ENCODE data around the gene ECD.

Gene ECD

GRCh38 chr10:73096449-73097304, 71.1 kb downstream of the ECD start, which contains the start of gene P4HA1:
P4HA1 (minus strand) TSS chr10:73096866; CDS start chr10:73074883, 21,983 bp downstream.
- peaks cover 18% of the 10 kb centered on the region for H3K4me1 ChIP-seq (ENCODE audit: control insufficient read depth, insufficient read depth, low read length)
- H3K27me3 ChIP-seq (ENCODE audit: control insufficient read depth, insufficient read depth, low read length), result no peaks in the 10 kb centered on the region
- H3K27ac ChIP-seq (ENCODE audit: low read depth, low read length), result peak within 1 kb of the TSS; percentile 79
- peak within 1 kb of the TSS; percentile 77 for H3K9ac ChIP-seq (ENCODE audit: low read depth, low read length)
- H3K4me3 ChIP-seq (ENCODE audit: low read depth, low read length), result peak within 1 kb of the TSS; percentile 90
- no peaks in the 10 kb centered on the region for H3K36me3 ChIP-seq (ENCODE audit: control insufficient read depth, insufficient read depth, low read length)
- H3K9me3 ChIP-seq (ENCODE audit: control insufficient read depth, insufficient read depth, low read length), result no peaks in the 10 kb centered on the region

- Histone ChIP-seq H3K9ac (ENCODE audit: low read depth, low read length) (peak overlapping the region; percentile 77), H3K9me3 (ENCODE audit: control insufficient read depth, insufficient read depth, low read length) (no peaks in the 10 kb centered on the region), H3K4me1 (ENCODE audit: control insufficient read depth, insufficient read depth, low read length) (peaks cover 18% of the 10 kb centered on the region), H3K27me3 (ENCODE audit: control insufficient read depth, insufficient read depth, low read length) (no peaks in the 10 kb centered on the region), H3K36me3 (ENCODE audit: control insufficient read depth, insufficient read depth, low read length) (no peaks in the 10 kb centered on the region), H3K4me3 (ENCODE audit: low read depth, low read length) (peak overlapping the region; percentile 90), H3K27ac (ENCODE audit: low read depth, low read length) (peak overlapping the region; percentile 79)
These were observed 71.8 kb downstream of the ECD start for GRCh38 chr10:73096041-73096448.

DNA sequence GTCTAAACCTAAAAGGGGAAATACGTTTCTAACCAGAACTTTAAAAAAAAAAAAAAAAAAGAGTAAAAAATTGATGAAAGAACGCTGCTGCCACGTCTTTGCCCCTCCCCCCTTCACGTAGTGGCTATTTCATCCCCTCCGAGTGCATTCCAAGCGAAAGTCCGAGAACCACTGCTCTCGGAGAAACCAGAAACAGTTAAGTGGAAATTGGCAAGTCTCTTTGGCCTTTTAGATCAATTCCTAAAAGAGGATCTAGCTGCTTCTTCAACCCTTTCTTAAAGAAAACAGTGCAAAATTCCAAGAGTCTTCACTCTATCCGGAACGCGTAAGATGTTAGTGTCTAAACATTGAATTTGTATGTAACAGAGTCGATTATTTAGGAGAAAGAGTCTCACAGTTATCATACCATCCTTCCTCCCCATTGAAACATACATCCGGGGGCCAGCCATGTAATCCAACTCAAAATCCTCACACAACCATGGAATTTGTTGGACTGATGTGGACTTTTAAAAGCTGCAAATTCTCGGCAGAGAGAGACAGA, 72.3 kb downstream of the ECD start:
- H3K4me1 ChIP-seq (ENCODE audit: control insufficient read depth, insufficient read depth, low read length), result peaks cover 18% of the 10 kb centered on the region
- H3K27me3 ChIP-seq (ENCODE audit: control insufficient read depth, insufficient read depth, low read length), result no peaks in the 10 kb centered on the region
- H3K27ac ChIP-seq (ENCODE audit: low read depth, low read length), result peak overlapping the region; percentile 79
- no peaks in the 10 kb centered on the region for H3K36me3 ChIP-seq (ENCODE audit: control insufficient read depth, insufficient read depth, low read length)
- H3K9ac ChIP-seq (ENCODE audit: low read depth, low read length), result peak overlapping the region; percentile 49
- H3K9me3 ChIP-seq (ENCODE audit: control insufficient read depth, insufficient read depth, low read length), result no peaks in the 10 kb centered on the region
- H3K4me3 ChIP-seq (ENCODE audit: low read depth, low read length), result peak overlapping the region; percentile 90

GRCh38 chr10:73094986-73095480, 72.8 kb downstream of the ECD start:
- H3K27me3 ChIP-seq (ENCODE audit: control insufficient read depth, insufficient read depth, low read length), result no peaks in the 10 kb centered on the region
- peak overlapping the region; percentile 90 for H3K4me3 ChIP-seq (ENCODE audit: low read depth, low read length)
- no peaks in the 10 kb centered on the region for H3K36me3 ChIP-seq (ENCODE audit: control insufficient read depth, insufficient read depth, low read length)
- peaks cover 18% of the 10 kb centered on the region for H3K4me1 ChIP-seq (ENCODE audit: control insufficient read depth, insufficient read depth, low read length)
- H3K9ac ChIP-seq (ENCODE audit: low read depth, low read length), result peak overlapping the region; percentile 49; the same call in 1 of the 2 replicates
- no peak overlapping the region for H3K27ac ChIP-seq (ENCODE audit: low read depth, low read length)
- H3K9me3 ChIP-seq (ENCODE audit: control insufficient read depth, insufficient read depth, low read length), result no peaks in the 10 kb centered on the region

GRCh38 chr10:73093922-73094850, 73.6 kb downstream of the ECD start:
- no peaks in the 10 kb centered on the region for H3K9me3 ChIP-seq (ENCODE audit: control insufficient read depth, insufficient read depth, low read length)
- no peaks in the 10 kb centered on the region for H3K36me3 ChIP-seq (ENCODE audit: control insufficient read depth, insufficient read depth, low read length)
- no peaks in the 10 kb centered on the region for H3K27me3 ChIP-seq (ENCODE audit: control insufficient read depth, insufficient read depth, low read length)
- H3K4me1 ChIP-seq (ENCODE audit: control insufficient read depth, insufficient read depth, low read length), result peaks cover 18% of the 10 kb centered on the region
- H3K9ac ChIP-seq (ENCODE audit: low read depth, low read length), result no peak overlapping the region
- H3K4me3 ChIP-seq (ENCODE audit: low read depth, low read length), result peak overlapping the region; percentile 90
- H3K27ac ChIP-seq (ENCODE audit: low read depth, low read length), result no peak overlapping the region

- no peak overlapping the region for H3K27ac ChIP-seq (ENCODE audit: low read depth, low read length)
- H3K36me3 ChIP-seq (ENCODE audit: control insufficient read depth, insufficient read depth, low read length), result no peaks in the 10 kb centered on the region
These were observed 75.0 kb downstream of the ECD start for GRCh38 chr10:73092830-73093229.

DNA sequence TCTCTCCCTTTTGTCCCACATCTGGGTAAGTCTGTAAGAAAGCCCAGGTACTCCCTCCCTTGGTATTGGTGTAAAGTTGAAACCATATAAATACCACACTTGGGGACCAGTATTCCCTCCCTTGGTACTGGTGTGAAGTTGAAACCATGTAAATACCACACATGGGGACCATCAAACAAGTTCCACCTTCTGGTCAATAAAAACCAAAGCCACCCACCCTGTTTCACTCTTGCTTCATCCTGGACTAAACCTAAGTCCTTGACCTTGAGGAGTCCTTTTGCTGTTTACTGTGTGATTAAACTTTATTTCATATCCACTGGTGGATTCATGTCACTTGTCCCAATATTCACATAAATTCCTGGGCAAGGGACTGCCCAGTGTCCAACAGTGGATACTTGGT, 79.5 kb downstream of the ECD start:
- Histone ChIP-seq H3K4me1 (ENCODE audit: control insufficient read depth, insufficient read depth, low read length) (no peaks in the 10 kb centered on the region), H3K36me3 (ENCODE audit: control insufficient read depth, insufficient read depth, low read length) (no peaks in the 10 kb centered on the region), H3K9ac (ENCODE audit: low read depth, low read length) (no peak overlapping the region), H3K27ac (ENCODE audit: low read depth, low read length) (no peak overlapping the region), H3K9me3 (ENCODE audit: control insufficient read depth, insufficient read depth, low read length) (no peaks in the 10 kb centered on the region), H3K27me3 (ENCODE audit: control insufficient read depth, insufficient read depth, low read length) (no peaks in the 10 kb centered on the region), H3K4me3 (ENCODE audit: low read depth, low read length) (no peak overlapping the region)

More at GRCh38 chr10:73092830-73093229, 75.0 kb downstream of the ECD start:
- Histone ChIP-seq H3K9me3 (ENCODE audit: control insufficient read depth, insufficient read depth, low read length) (no peaks in the 10 kb centered on the region), H3K9ac (ENCODE audit: low read depth, low read length) (no peak overlapping the region), H3K4me3 (ENCODE audit: low read depth, low read length) (no peak overlapping the region), H3K4me1 (ENCODE audit: control insufficient read depth, insufficient read depth, low read length) (peaks cover 18% of the 10 kb centered on the region), H3K27me3 (ENCODE audit: control insufficient read depth, insufficient read depth, low read length) (no peaks in the 10 kb centered on the region)

- Histone ChIP-seq H3K9ac (ENCODE audit: low read depth, low read length) (no peak overlapping the region), H3K9me3 (ENCODE audit: control insufficient read depth, insufficient read depth, low read length) (no peaks in the 10 kb centered on the region), H3K27me3 (ENCODE audit: control insufficient read depth, insufficient read depth, low read length) (no peaks in the 10 kb centered on the region), H3K4me3 (ENCODE audit: low read depth, low read length) (no peak overlapping the region), H3K36me3 (ENCODE audit: control insufficient read depth, insufficient read depth, low read length) (no peaks in the 10 kb centered on the region), H3K4me1 (ENCODE audit: control insufficient read depth, insufficient read depth, low read length) (no peaks in the 10 kb centered on the region), H3K27ac (ENCODE audit: low read depth, low read length) (no peak overlapping the region)
These were observed 81.0 kb downstream of the ECD start for GRCh38 chr10:73086816-73087215.

DNA sequence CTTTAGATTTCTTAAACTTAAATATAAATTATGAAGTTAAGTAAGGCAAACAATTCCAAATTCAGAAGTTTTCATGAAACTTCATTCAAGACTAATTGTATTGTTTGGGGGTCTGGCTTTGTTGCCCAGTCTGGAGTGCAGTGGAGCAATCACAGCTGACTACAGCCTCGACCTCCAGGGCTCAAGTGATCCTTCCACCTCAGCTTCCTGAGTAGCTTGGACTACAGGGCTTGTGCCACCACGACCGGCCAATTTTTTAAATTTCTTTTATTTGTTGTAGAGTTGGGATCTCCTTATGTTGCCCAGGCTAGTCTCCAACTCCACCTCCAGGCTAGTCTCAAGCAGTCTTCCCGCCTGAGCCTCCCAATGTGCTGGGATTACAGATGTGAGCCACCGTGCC, 83.6 kb downstream of the ECD start:
- H3K27ac ChIP-seq (ENCODE audit: low read depth, low read length), result no peak overlapping the region
- H3K4me3 ChIP-seq (ENCODE audit: low read depth, low read length), result no peak overlapping the region
- no peaks in the 10 kb centered on the region for H3K36me3 ChIP-seq (ENCODE audit: control insufficient read depth, insufficient read depth, low read length)
- no peak overlapping the region for H3K9ac ChIP-seq (ENCODE audit: low read depth, low read length)
- no peaks in the 10 kb centered on the region for H3K27me3 ChIP-seq (ENCODE audit: control insufficient read depth, insufficient read depth, low read length)
- no peaks in the 10 kb centered on the region for H3K4me1 ChIP-seq (ENCODE audit: control insufficient read depth, insufficient read depth, low read length)
- H3K9me3 ChIP-seq (ENCODE audit: control insufficient read depth, insufficient read depth, low read length), result no peaks in the 10 kb centered on the region
